HG03196 (cell line): ENCODE data around the gene CST9L.

Experiments used
- ATAC-seq: cut with Tn5 transposase; IDR thresholded peaks from one replicate; pipeline ENCODE4 v1.9.1; 2021; ENCODE audit not compliant: unreplicated experiment

Gene CST9L

DNA sequence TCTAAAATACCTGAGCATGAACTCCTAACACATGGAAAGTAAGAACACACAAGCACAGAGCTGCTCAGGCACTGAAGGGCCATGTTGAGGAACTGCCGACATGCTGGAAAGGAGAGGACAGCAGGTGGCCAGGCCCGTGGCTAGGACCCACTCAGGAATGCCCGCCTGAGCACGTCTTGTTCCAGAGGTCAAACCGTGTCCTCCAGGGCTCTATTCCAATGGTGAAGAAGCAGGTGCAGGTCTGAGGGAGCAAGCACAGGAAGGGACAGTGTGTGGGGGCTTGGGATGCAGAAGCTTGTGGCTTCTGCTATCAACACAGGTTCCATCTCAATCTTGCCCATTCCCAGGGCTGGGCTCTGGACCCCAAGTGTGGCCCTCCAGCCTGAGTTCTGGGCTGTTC lies 20.7 kb downstream of the CST9L start:
- no peak for ATAC-seq

DNA sequence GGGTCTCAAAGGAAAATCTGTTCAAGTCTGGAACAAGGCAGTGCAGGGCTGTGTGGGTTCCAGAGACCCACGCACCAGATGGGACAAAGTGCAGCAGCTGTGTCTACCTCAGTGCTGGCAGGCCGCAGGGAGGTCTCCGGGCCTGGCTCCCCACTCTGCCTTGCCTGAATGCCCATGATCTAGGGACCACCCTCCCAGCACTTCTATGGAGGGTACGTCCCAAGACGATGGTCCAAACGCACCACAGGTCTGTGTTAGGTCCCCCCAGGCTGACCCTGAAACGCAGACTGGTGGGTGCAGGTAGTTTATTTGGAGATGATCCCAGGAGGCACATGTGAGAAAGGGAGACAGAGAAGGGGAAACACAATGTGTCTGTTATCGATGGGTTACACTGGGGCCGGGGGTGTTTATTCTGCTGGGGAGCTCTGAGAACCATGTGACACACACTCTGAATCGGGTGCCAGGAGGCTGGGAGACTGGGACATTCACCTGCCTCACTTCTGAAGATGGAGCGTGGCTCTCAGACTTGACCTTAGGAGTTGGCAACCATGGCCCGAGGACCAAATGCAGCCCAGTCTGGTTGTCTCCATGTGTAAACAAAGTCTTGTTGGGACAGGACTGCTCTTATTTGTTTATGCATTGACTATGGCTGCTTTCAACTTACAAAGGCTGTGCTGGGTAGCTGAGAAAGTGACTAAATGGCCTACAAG lies 21.7 kb downstream of the CST9L start:
- ATAC-seq = no peak

DNA sequence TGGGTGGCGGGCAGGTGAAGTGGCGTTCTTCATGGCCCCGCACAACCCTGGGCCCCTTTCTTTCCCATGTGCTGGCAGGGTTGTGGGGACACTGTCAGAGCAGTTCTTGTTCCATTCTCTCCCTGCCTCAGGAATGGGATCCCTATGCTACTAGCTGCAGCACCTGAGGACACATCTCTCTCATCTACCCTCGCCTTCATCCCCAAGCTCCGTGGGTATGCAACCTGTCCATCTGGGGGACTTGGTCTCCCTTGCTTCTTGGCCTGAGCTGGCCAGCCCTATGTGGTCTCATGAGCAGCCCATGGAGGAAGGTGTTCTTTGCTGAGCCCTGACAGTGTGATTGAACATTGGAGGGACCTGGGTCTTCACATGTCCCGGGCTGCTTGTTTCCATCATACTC lies 24.2 kb downstream of the CST9L start:
- no peak for ATAC-seq

DNA sequence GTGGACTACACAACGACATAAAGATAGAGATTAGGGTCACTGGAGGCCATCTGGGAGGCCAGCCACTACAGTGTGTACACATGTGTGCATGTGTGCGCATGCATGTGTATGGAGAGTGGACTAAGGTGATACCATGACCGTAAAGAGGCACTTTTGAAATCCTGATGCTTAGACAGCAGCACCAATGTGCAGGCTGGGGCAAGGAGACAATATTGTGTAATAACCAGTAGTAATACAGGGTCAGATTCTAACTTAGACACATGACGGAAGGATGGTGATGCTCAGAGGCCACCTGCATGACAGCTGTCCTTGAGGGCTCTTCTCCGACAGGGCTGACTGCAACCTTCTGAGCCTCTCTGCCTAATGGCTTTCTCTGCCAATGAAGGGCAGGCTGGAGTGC lies 25.5 kb downstream of the CST9L start:
- no peak for ATAC-seq

DNA sequence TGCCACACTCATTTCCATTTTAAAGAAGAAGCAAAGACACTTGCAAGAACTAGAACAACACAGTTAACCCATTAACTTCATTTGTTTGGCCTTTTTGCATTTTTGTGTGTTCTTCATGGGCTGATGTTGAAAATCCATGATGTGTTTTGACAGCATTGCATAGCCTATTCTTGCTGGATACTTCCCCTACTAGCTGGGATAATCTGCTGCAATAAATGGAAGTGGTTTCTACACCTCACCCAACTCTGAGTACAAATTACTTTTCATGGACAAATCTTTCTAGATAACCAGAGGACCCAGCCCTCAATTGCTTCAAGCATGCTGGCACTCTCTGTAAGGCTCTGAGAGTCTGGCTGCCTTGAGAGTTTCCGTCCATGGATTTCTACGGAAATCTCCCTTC lies 26.5 kb downstream of the CST9L start:
- ATAC-seq = no peak

DNA sequence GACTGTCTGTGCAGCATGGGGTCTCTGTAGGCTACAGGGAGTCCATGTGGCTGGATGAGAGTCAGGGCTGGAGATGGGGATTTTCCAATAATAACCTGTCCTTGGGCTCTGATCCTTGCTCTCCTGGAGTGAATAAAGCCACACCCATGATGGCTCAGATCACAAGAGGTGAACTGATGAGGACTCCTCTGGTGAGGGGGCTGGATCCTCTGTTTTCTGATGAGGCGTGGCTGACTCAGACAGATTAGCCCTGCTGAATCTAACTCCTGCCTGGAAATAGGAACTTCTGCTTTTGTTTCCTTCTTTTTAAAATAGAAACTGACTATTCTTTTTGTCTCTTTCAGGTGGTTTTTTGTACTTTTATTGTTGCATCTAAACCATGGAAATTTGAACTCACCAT lies 27.0 kb downstream of the CST9L start:
- no peak for ATAC-seq

DNA sequence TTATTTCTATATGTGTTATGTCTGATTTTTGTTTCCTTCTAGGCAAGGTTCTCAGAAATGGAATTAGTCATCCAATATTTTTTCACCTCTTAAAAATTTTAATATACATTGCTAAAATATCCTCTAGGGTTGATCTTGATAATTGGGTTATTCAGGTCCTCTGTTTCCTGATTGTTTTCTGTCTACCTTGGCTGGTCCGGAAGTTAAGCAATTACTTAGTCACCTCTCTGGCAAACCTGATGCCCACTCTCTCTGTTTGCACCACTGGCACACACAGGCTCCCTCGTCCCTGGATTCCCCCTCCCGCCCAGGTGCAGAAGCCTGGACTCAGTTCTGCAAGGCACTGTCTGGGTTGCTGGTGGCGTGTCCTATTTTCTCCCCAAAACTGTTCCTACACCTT lies 27.7 kb downstream of the CST9L start:
- no peak for ATAC-seq

DNA sequence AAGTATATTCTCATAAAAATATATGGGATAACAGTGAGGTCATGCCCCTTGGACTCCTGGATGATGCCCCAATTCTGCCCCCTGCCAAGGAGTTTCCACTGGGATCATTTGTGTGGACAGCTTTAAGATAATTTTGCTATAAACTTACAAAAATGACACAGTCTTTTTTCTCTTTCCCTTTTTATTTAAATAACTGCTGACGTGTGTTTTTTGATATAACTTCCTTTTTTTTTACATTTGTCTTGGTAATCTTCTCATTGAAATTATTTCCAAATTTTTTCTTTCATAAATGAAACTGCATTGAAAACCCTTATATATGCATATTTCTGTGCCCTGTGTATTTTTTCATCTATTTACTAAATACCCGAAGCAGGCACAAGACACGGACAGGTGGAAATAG lies 31.3 kb downstream of the CST9L start:
- ATAC-seq = no peak

DNA sequence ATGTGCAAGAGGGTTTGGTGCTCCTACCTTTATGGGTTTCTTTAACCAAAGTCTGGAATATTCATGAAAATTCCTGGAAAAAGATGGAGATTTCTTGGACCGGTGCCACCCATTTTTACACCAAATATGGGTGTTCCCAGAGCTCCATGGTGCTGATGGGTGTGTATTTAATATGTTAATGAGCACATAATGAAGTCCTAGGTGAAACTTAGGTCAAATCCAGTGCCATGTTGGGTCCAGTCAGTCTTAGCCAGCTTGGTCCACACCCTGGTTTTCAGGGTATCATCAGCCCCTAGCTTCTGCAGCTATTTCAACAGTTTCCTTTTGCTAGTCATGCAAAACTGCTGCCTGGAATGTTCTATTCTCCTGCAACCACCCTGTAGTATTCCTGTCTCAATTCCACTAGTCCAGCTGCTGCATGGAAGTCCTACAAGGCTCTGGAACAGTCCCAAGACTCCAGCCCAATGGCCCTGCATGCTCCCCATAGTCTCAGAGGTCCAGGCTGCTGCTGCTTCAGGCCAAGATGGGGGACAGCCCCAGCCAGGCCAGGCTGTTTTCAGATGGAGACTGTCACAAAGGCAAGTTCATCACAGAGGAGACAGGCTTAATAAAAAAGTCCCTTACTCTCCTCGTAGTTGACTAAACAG lies 31.8 kb downstream of the CST9L start:
- no peak for ATAC-seq

DNA sequence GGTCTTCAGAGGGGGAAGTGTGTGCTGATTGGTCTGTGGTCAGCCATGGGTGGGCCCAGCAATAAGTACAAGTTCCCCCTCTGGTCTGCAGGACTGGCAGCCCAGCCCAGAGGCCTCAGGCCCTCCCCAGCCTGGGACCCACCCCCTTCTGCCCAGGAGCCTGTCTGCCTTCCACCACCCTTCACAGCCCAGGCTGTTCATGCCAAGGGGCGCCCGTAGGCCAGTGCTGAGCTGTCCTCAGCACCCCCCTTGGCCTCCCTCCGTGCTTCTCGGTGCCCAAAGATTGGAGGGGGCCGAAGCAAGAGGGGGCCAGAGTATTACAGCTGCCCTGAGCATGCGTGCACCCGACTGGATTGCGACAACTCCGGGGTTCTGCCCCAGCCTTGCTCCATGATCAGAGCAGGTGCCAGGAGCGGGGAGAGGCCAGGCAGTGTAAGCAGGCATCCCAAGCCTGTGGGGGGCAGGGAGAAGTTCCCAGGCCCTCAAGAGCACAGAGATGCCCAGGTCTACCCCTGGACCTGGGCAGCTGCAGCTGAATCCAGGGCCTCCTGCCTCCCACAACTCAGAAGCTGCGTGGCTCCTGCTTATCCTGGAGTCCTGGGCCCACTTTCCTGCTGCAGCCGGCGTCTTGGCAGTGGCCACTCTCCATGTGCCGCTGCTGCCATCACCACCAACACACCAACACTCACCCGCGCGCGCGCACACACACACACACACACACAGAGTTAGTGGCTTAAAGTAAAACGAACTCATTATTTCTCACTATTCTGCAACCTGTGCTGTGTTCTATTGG lies 33.3 kb downstream of the CST9L start:
- no peak for ATAC-seq

DNA sequence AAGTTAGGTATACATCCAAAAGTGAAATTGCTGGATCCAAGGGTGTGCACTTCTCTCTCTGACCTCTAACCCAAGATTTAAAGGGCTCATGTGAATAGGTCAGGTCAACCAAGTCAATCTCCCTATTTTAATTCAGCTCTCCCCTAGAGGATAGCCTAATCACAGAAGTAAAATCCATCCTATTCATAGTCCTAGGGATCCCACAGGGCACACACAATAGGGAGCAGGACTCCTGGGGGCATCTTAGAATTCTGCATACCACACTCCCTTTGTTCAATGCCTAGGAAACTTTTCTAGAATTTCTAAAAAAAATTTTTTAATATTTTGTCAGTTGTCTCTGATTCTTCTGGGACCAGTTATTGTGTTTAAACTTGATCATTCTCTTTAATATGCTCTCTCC lies 35.1 kb downstream of the CST9L start:
- ATAC-seq = no peak

DNA sequence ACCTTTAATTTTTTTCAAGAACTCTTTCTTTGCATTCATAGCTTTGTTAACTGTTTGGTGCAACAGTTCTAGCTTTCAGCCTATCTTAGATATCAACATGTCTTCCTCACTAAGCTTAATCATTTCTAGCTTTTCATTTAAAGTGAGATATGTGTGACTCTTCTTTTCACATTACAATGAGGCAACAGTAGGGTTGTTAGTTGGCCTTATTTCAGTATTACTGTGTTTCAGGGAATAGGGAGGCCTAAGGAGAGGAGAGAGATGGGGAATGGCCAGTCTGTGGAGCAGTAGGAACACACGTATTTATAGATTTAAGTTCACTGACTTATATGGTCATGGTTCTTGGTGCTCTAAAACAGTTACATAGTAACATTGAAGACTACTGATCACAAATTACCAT lies 35.8 kb downstream of the CST9L start:
- ATAC-seq = no peak

DNA sequence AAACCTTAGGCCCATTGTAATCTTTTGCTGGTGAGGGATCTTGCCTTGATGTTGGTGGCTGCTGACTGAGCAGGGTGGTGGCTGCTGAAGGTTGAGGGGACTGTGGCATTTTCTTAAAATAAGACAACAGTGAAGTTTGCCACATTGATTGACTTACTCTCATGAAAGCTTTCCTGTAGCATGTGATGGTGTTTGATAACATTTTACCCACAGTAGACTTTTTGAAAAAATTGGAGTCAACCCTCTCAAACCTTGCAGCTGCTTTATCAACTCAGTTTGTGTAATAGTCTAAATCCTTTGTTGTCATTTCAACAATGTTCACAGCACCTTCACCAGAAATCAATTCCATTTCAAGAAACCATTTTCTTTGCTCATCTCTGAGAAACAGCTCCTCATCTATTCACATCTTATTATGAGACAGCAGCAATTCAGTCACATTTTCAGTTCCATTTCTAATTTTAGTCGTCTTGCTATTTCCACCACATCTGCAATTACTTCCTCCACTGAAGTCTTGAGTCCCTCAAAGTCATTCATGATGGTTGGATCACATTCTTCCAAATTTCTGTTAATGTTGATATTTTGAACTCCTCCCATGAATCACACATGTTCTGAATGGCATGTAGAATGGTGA lies 37.2 kb downstream of the CST9L start:
- no peak for ATAC-seq

DNA sequence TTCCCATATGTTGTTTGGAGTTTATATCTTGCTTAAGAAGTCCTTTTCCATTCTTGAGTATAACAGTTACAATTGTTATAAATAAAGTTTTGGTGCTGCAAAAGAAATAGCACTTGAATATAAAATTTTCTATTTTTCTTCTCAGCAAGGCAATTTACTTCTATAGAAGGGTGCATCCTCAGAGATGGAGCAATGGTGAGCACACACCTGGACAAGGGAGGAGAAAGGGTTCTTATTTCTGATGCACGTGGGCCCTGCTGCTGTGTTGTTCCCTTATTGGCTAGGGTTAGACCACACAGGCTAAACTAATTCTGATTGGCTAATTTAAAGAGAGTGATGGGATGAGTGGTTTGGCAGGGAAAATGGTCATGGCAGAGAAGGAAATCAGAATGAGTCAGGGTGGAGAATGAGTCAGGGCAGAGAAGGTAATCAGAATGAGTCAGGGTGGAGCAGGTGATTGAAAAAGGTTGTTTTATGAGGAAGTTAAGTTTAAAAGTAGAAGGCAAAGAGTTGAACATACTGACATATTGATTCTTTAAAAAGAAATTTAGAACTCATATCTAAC lies 39.3 kb downstream of the CST9L start:
- ATAC-seq = no peak

DNA sequence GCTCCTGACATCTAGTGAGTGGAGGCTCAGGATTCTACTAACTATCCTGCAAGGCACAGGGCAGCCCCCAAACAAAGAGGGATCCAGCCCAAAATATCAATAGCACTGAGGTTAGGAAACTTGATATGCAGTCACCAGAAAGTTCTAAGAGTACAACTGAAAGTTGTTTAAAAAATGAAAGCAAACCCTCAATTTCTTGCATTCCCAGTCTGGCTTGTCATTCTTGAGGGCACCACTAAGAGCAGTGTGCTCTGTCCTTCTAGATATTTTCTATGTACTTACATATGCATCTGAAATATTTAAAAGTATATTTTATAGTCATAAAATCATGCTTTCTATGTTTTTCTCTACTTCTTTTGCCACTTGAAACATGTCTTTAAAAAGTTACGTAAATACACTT lies 41.4 kb downstream of the CST9L start:
- no peak for ATAC-seq

DNA sequence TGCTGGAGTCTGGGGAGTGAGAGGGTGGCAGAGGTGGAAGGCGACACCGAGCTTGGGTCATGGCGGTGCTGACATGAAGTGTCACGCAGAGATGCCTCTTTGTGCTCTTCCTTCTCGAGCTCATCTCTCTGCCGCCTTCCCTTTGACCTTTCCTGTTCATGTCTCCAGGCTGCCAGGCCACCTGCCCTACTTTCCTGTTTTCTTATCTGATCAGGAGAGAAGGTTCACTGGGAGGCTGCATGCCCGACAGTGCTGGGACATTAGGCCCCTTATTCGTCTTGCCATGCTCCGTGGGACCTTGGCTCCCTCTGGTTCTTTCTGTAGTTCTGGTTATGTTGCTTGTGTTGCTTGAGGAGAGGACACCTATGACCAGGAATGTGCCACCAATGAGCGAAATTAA lies 44.1 kb downstream of the CST9L start:
- ATAC-seq = no peak

DNA sequence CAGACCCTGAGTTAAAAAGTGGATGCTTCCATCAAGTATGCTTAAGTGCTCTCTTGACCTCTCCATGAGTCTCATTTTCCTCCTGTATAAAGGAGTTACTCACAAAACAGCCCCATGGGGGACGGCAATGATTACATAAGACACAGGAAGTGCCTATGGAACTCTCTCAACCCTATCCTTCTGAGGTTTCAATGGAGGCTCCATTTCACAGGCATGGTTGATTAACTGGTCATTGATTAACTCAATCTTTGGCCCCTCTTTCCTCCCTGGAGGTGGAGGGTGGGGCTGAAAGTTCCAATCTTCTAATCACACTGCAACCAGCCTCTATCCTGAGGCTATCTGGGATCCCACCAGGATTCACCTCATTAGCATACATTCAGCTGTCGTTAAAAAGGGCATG lies 48.1 kb downstream of the CST9L start:
- ATAC-seq = no peak

DNA sequence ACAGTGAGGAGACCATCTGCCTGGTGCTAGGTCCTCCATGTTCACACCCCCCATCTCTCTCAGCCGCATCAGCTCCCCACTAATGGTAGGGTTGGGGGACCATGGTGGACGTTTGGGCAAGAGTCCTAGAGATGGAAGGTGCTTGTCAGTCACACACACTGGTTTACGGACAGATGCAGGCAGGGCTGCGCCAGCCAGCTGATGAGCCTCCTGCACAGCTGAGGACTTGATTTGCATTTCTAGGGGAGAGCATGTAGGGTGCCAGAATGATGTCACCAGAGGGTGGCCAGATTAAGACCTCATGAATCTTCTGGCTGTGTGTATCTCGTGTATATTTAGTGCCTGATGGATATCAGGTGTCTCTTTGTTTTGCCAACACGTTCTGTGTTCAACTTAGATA lies 48.7 kb downstream of the CST9L start:
- ATAC-seq = no peak

DNA sequence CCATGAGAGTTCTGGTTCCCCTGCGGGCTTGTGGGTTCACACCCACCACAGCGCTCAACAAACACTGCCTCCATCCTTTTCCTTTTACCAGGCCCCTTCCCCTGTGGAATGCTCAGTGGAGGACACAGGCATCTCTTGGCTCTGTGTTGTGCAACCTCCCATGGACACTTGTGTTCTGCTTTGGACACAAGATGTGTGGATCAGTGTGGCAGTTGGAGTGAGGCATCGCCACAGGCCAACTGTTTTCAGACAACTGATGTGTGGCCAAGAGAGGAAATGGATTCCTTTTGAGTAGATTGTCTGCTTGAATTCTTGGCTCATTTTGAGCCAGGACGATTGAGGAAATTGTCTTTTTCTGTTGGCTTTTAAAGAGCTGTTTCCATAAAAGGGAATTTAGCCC lies 50.6 kb downstream of the CST9L start:
- ATAC-seq = no peak

DNA sequence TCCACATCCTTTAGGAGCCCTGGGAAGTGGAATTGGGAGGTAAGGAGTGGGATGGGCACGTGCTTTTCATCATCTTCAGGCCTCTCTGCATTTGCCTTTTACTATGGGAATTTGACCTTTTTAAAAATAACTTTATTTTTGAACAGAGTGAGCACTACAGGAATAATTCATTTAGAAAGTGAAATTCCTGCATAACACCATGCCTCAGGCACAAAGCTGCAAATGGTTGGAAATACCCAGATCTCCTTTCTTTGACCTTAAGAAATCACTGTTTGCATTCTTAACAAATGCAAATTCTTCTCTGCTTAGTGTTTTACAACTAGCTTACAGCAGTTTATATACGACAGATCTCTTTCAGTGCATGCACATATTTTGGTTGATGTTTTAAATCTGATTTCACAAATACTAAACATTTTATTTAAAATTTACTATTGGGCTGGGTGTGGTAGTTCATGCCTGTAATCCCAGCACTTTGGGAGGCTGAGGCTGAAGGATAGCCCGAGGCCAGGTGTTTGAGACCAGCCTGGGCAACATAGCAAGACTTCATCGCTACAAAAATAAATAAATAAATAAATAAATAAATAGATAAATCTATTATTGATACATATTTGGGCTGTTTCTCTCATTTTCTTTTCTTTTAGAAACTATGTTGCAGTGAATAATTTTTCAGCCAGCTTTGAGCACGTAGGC lies 52.9 kb downstream of the CST9L start:
- ATAC-seq = no peak

DNA sequence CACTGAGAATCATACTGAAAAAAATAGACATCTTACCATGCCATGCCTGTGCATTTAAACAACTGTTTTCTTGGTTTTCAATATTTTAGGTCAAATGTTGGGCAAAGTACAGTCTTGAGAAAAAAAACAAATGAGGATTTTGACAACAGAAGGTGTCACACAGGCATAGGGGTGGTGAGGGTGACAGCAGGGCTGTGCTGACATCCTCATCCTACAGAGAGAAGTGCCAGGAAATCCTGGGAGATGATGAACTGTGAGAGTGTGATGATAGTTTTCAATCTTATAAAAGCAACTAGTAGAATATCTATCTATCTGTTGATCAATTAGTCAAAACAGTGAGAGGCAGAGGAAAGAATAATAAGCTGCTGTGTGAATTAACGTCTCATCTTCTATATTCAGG lies 53.4 kb downstream of the CST9L start:
- ATAC-seq = no peak
